ENCODE measurements around the gene MYBPHL. TPM values are rescaled to one million over a fixed set of nuclear protein-coding genes. Genes with fewer than 3 reads are reported as not detected.

Gene MYBPHL
- total RNA-seq, 2 donors from 2014 or later = not detected

DNA sequence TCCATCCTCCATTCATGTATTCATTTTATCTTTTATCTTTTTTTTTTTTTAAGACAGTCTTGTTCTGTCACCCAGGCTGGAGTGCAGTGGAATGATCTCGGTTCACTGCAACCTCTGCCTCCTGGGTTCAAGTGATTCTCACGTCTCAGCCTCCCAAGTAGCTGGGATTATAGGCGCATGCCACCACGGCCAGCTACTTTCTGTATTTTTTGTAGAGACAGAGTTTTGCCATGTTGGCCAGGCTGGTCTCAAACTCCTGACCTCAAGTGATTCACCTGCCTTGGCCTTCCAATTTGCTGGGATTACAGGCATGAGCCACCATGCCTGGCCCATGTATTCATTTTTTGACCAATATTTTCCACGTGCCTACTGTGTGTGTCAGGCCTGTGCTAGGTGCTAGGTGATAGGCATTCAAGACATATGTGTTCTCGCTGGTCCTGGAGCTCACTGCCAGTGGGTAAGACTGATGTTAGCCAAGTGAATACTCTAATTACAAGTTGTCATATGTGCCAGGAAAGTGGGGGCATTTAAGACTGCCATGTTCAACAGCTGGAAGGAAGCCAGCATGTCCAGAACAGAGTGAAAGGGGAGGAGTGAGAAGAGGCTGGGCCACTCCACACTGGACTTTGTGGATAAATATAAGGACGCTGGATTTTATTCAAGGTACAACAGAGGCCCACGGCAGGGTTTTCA lies 62.8 kb downstream of the MYBPHL start:
- no peak overlapping the region for H3K27ac Mint-ChIP-seq
- Histone ChIP-seq H3K27me3 (ENCODE audit: control insufficient read depth, insufficient read depth, low read length, poor library complexity, severe bottlenecking) (peaks cover 6% of the 10 kb centered on the region), H3K9ac (ENCODE audit: extremely low read depth, low read length, poor library complexity, severe bottlenecking) (no peak overlapping the region), H3K9me3 (ENCODE audit: control insufficient read depth, low read length) (no peaks in the 10 kb centered on the region), H3K4me3 (ENCODE audit: low read length) (no peak overlapping the region), H3K27ac (ENCODE audit: low read depth, low read length) (no peak overlapping the region), H3K4me1 (ENCODE audit: control insufficient read depth, insufficient read depth, low read length) (peaks cover 5% of the 10 kb centered on the region), H3K36me3 (ENCODE audit: control insufficient read depth, insufficient read depth, low read length) (peaks cover 10% of the 10 kb centered on the region)
- H3K36me3 Mint-ChIP-seq (ENCODE audit: low read depth) = no peaks in the 10 kb centered on the region
- peak; percentile 16 for DNase-seq
- H3K4me3 Mint-ChIP-seq = no peak overlapping the region
- H3K9me3 Mint-ChIP-seq = no peaks in the 10 kb centered on the region
- 92 to 94% methylated on average over 8 of the region's 8 CpGs for WGBS, 2 experiments (ENCODE audit: insufficient coverage in 1 of 2, insufficient read length in 1 of 2)
- peaks cover 18% of the 10 kb centered on the region for H3K27me3 Mint-ChIP-seq (ENCODE audit: insufficient read depth)
- TF ChIP-seq, protein P1, sequence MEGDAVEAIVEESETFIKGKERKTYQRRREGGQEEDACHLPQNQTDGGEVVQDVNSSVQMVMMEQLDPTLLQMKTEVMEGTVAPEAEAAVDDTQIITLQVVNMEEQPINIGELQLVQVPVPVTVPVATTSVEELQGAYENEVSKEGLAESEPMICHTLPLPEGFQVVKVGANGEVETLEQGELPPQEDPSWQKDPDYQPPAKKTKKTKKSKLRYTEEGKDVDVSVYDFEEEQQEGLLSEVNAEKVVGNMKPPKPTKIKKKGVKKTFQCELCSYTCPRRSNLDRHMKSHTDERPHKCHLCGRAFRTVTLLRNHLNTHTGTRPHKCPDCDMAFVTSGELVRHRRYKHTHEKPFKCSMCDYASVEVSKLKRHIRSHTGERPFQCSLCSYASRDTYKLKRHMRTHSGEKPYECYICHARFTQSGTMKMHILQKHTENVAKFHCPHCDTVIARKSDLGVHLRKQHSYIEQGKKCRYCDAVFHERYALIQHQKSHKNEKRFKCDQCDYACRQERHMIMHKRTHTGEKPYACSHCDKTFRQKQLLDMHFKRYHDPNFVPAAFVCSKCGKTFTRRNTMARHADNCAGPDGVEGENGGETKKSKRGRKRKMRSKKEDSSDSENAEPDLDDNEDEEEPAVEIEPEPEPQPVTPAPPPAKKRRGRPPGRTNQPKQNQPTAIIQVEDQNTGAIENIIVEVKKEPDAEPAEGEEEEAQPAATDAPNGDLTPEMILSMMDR (conservative IDR thresholded peaks at IDR 0.05) = no peak
- H3K4me1 Mint-ChIP-seq = peaks cover 17% of the 10 kb centered on the region

GRCh38 chr1:109243221-109243620 lies 63.6 kb downstream of the MYBPHL start:
- peaks cover 21% of the 10 kb centered on the region for H3K4me1 Mint-ChIP-seq
- peaks cover 1% of the 10 kb centered on the region for H3K36me3 Mint-ChIP-seq (ENCODE audit: low read depth)
- H3K27ac Mint-ChIP-seq = no peak overlapping the region
- TF ChIP-seq, protein P1 (conservative IDR thresholded peaks at IDR 0.05) = peak; percentile 9
- H3K4me3 Mint-ChIP-seq = no peak overlapping the region
- H3K9me3 Mint-ChIP-seq = no peaks in the 10 kb centered on the region
- peaks cover 18% of the 10 kb centered on the region for H3K36me3 ChIP-seq (ENCODE audit: control insufficient read depth, insufficient read depth, low read length)
- peaks cover 7% of the 10 kb centered on the region for H3K4me1 ChIP-seq (ENCODE audit: control insufficient read depth, insufficient read depth, low read length)
- H3K9ac ChIP-seq (ENCODE audit: extremely low read depth, low read length, poor library complexity, severe bottlenecking) = no peak overlapping the region
- no peak for DNase-seq
- no peak overlapping the region for H3K4me3 ChIP-seq (ENCODE audit: low read length)
- no peak overlapping the region for H3K27ac ChIP-seq (ENCODE audit: low read depth, low read length)
- no peaks in the 10 kb centered on the region for H3K27me3 ChIP-seq (ENCODE audit: control insufficient read depth, insufficient read depth, low read length, poor library complexity, severe bottlenecking)
- H3K27me3 Mint-ChIP-seq (ENCODE audit: insufficient read depth) = peaks cover 17% of the 10 kb centered on the region
- H3K9me3 ChIP-seq (ENCODE audit: control insufficient read depth, low read length) = no peaks in the 10 kb centered on the region
- 80 to 85% methylated on average over 5 of the region's 5 CpGs for WGBS, 2 experiments (ENCODE audit: insufficient coverage in 1 of 2, insufficient read length in 1 of 2)

GRCh38 chr1:109242387-109242786 lies 64.4 kb downstream of the MYBPHL start:
- Histone ChIP-seq H3K4me3 (ENCODE audit: low read length) (no peak overlapping the region), H3K4me1 (ENCODE audit: control insufficient read depth, insufficient read depth, low read length) (peaks cover 7% of the 10 kb centered on the region), H3K27ac (ENCODE audit: low read depth, low read length) (peak overlapping the region; percentile 16), H3K27me3 (ENCODE audit: control insufficient read depth, insufficient read depth, low read length, poor library complexity, severe bottlenecking) (no peaks in the 10 kb centered on the region), H3K9ac (ENCODE audit: extremely low read depth, low read length, poor library complexity, severe bottlenecking) (no peak overlapping the region), H3K36me3 (ENCODE audit: control insufficient read depth, insufficient read depth, low read length) (peaks cover 27% of the 10 kb centered on the region), H3K9me3 (ENCODE audit: control insufficient read depth, low read length) (no peaks in the 10 kb centered on the region)
- H3K36me3 Mint-ChIP-seq (ENCODE audit: low read depth) = peaks cover 8% of the 10 kb centered on the region
- TF ChIP-seq, protein P1 (conservative IDR thresholded peaks at IDR 0.05) = no peak
- no peaks in the 10 kb centered on the region for H3K9me3 Mint-ChIP-seq
- H3K27ac Mint-ChIP-seq = no peak overlapping the region
- H3K4me3 Mint-ChIP-seq = no peak overlapping the region
- H3K27me3 Mint-ChIP-seq (ENCODE audit: insufficient read depth) = peaks cover 9% of the 10 kb centered on the region
- WGBS, 2 experiments (ENCODE audit: insufficient coverage in 1 of 2, insufficient read length in 1 of 2) = 93 to 94% methylated on average over 2 to 7 of the region's 7 CpGs
- H3K4me1 Mint-ChIP-seq = peaks cover 21% of the 10 kb centered on the region
- no peak for DNase-seq

Other genes with a start within 250 kb of the MYBPHL start
- gene TAF13, start 231.0 kb downstream of the MYBPHL start, total RNA-seq = 10 to 100 TPM; 39.2 to 48.6 TPM
- 10 to 100 TPM; 14.6 to 23.0 TPM for gene TMEM167B, start 216.2 kb downstream of the MYBPHL start, total RNA-seq
- gene ELAPOR1, start 192.9 kb downstream of the MYBPHL start, total RNA-seq = under 1 TPM; 0.48 to 0.89 TPM
- gene SARS1, start 93.1 kb downstream of the MYBPHL start, total RNA-seq = 100 to 1,000 TPM; 100 to 101 TPM
- gene CELSR2, start 57.5 kb downstream of the MYBPHL start, total RNA-seq = 10 to 100 TPM; 16.1 to 20.2 TPM
- gene PSRC1, start 23.9 kb downstream of the MYBPHL start, total RNA-seq = 10 to 100 TPM; 38.5 to 72.7 TPM
- gene SORT1, start 90.9 kb upstream of the MYBPHL start, total RNA-seq = 10 to 100 TPM; 44.9 to 46.2 TPM
- 100 to 1,000 TPM; 117 to 122 TPM for gene PSMA5, start 119.4 kb upstream of the MYBPHL start, total RNA-seq
- gene SYPL2, start 159.5 kb upstream of the MYBPHL start, total RNA-seq = under 1 TPM in 1 of 2 donors, not detected in 1; 0.64 TPM
- gene ATXN7L2, start 176.9 kb upstream of the MYBPHL start, total RNA-seq = 1 to 10 TPM; 5.1 to 6.1 TPM
- 1 to 10 TPM; 4.8 to 6.5 TPM for gene CYB561D1, start 187.1 kb upstream of the MYBPHL start, total RNA-seq
- 1 to 10 TPM; 2.4 to 2.7 TPM for gene AMIGO1, start 202.7 kb upstream of the MYBPHL start, total RNA-seq
- gene GPR61, start 232.9 kb upstream of the MYBPHL start, total RNA-seq = under 1 TPM in 1 of 2 donors, not detected in 1; 0.93 TPM
- gene GNAI3, start 241.6 kb upstream of the MYBPHL start, total RNA-seq = 10 to 100 TPM; 10.1 to 10.9 TPM

All from endodermal cell (in vitro differentiated cells).